GM10266 (cell line): ENCODE data around the gene ATG9B.
"Not testable (repeated sequence)": the region's sequence is repeated elsewhere in the genome, so short reads cannot be mapped to it uniquely, and the experiment has no call there.

Source experiments
- DNase-seq: peaks from one replicate; pipeline ENCODE4 v3.0.0; 2012; ENCODE audit errors: extremely low spot score
- CTCF ChIP-seq: IDR thresholded peaks from 2 replicates; pipeline ENCODE4 v1.5.1; 2012; ENCODE audit warnings: mild to moderate bottlenecking, low read depth; ENCODE audit not compliant: control insufficient read depth, insufficient read depth; ENCODE audit errors: missing control alignments

ATG9B gene

GRCh38 chr7:151047976-151048815, 23.9 kb upstream of the ATG9B start, which contains the start of gene ASIC3:
Gene ASIC3, plus strand, starts transcription at chr7:151048531. Its CDS starts 355 bp downstream, at chr7:151048886.
- no peak for TF ChIP-seq CTCF
- no peak for DNase-seq

DNA sequence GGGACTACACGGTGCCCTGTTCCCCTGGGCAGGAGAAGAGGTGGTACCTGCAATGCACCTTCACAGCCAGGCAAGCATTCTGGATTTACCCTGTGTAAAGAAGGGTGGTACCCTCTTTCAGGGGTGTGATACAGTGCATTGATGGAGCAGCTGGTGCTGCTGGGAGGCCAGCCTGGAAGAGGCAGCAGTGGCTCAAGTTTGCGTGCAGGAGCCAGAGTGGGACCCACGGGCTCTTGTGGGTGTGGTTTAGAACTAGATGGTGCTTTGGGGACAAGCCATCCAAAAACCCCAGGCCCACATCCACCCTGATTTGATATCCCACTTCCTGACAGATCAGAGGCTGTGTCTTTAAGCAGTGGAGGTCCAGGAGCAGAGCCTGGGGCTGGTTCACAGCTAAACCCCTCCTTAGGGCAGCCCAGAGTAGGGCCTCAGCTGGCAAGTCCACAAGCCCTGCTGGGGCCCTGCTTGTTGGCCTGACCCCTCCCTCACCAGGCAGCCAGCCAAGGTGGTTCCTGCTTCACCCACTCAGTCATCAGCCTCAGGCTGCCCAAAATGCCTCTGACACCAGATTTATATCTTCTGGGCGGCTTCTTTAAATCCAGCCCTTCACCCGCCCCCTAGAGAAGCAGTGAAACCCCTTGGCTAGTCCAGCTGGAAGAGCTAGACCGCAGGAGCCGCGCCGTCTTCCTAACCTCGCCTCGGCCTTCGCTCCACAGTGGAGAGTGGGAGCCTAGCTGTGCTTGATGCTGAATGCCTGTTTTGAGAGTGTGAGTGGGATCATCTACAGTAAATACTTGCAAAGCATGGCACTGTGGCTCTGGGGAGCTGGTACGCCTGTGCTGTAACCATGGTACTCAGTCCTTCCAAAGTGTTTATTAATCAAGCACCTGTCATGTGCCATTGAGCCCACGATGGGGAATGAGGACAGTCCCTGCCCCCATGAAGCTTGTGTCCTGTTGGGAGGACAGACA, 22.6 kb upstream of the ATG9B start:
- no peak for DNase-seq
- no peak for TF ChIP-seq CTCF

- TF ChIP-seq CTCF = no peak
- DNase-seq = no peak
These were observed 21.7 kb upstream of the ATG9B start for GRCh38 chr7:151045967-151046366.

DNA sequence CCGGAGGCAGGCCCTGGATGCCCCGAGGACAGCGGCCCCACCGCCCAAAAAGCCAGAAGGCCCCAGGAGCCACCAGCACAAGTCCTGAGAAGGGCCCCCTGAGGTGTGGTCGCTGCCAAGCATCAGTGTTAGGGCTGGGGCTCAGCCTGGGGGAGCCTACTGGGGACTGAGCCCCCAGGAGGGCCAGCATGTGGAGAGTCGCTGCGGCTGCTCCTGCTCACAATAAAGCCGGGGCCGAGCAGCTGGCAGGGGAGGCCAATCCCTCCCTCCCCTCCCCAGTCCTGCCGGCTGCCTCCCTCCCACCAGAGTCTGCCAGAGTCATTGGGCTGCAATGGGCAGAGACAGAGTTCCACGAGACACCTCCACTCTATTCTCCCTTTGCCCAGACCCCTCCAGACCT, 21.0 kb upstream of the ATG9B start:
- no peak for TF ChIP-seq CTCF

DNA sequence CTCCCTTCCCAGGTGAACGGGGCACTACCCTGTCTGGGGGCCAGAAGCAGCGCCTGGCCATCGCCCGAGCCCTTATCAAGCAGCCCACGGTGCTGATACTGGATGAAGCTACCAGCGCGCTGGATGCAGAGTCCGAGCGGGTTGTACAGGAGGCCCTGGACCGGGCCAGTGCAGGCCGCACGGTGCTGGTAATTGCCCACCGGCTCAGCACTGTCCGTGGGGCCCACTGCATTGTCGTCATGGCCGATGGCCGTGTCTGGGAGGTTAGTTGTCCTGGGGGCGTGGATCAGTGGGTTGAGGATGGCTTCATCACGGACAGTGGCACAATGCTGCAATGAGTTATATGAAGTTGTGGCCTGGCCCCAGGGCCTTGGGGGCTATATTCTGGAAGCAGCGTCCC, 19.7 kb upstream of the ATG9B start:
- no peak for TF ChIP-seq CTCF
- no peak for DNase-seq

More for the DNA sequence above, 21.0 kb upstream of the ATG9B start:
- DNase-seq = no peak

GRCh38 chr7:151043449-151043848, 19.2 kb upstream of the ATG9B start:
- DNase-seq = not testable (repeated sequence)

DNA sequence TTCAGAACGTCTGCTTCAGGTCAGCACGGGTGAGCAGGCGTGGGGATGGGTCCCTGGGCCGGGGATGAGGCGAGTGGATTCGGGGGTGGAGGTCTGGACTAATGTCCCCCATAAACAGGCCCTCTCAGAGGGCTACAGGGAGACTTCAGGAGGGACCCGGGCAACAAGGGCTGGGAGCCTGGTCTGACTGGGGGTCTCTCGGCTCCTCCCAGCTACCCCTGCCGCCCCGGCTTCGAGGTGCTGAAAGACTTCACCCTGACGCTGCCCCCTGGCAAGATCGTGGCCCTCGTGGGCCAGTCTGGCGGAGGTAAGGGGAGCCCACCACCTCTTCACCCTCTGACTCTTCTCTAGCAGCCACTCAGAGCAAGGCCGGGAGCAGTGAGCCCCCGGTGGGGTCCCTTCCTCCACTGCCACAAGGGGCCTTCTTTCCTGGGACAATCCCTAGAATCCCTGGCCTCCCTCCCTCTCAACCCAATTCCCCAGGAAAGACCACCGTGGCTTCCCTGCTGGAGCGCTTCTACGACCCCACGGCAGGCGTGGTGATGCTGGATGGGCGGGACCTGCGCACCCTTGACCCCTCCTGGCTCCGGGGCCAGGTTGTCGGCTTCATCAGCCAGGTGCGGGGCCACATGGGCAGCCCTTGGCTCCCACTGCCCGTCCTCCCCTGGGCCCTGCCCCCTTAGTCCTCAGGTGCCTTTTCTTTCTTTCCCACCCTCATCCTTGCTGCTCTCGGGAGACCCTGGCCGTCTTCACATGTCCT, 16.5 kb upstream of the ATG9B start:
- DNase-seq = no peak
- no peak for TF ChIP-seq CTCF
